BLaER1 treated with 17β-estradiol and CSF1 and Interleukin-3, amounts not matched to agents 10 nM and 100 nM (cell line): ENCODE results near the gene NOSTRIN.
A peak's percentile ranks its signal among the peaks of the same experiment; 100 is the strongest.

ENCODE experiments used
- H3K27ac ChIP-seq, 11 experiments: shearing (Covaris generic); formaldehyde crosslinking; 2 replicates each; pipeline ENCODE4 v1.8.1; 2022
- H3K27me3 ChIP-seq, 11 experiments: shearing (Covaris generic); formaldehyde crosslinking; 2 replicates each; pipeline ENCODE4 v1.8.1; 2022
- H3K36me3 ChIP-seq, 11 experiments: shearing (Covaris generic); formaldehyde crosslinking; 2 replicates each; pipeline ENCODE4 v1.8.1; 2022
- H3K4me1 ChIP-seq, 10 experiments: shearing (Covaris generic); formaldehyde crosslinking; 2 replicates each; pipeline ENCODE4 v1.8.1; 2022
- H3K4me2 ChIP-seq, 11 experiments: shearing (Covaris generic); formaldehyde crosslinking; 2 replicates each; pipeline ENCODE4 v1.8.1; 2022
- H3K4me3 ChIP-seq, 10 experiments: shearing (Covaris generic); formaldehyde crosslinking; 2 replicates each; pipeline ENCODE4 v1.8.1; 2022
- H3K9ac ChIP-seq, 11 experiments: shearing (Covaris generic); formaldehyde crosslinking; 2 replicates each; pipeline ENCODE4 v1.8.1; 2022
- H3K9me3 ChIP-seq, 11 experiments: shearing (Covaris generic); formaldehyde crosslinking; replicated peaks in 1 of 11; 2 replicates each; pipeline ENCODE4 v1.8.1; 2022
- H4K20me1 ChIP-seq, 11 experiments: shearing (Covaris generic); formaldehyde crosslinking; 2 replicates each; pipeline ENCODE4 v1.8.1; 2022
- Cebpa-rat ChIP-seq, 11 experiments: shearing (Covaris generic); IDR thresholded peaks; 2 replicates each; pipeline ENCODE4 v1.8.1; 2022

NOSTRIN gene

GRCh38 chr2:168797286-168797655 is 5.2 kb upstream of the NOSTRIN start:
- Histone ChIP-seq H3K9me3 (peaks cover 0 to 4% (median 0%) of the 10 kb centered on the region in 11 experiments; a peak in 2 of 22 replicates), H3K4me1 (peaks cover 8 to 23% (median 19%) of the 10 kb centered on the region in 10 experiments; a peak in 18 of 20 replicates), H3K9ac (no peak overlapping the region), H3K27me3 (no peaks in the 10 kb centered on the region), H4K20me1 (no peaks in the 10 kb centered on the region), H3K4me2 (peak overlapping the region in 9 of 11 experiments; percentile 32 to 73 (median 61); a peak in 15 of 22 replicates), H3K4me3 (no peak overlapping the region), H3K27ac (peak overlapping the region in 2 of 11 experiments; percentile 17 to 44; a peak in 6 of 22 replicates), H3K36me3 (no peaks in the 10 kb centered on the region)
- no peak for TF ChIP-seq Cebpa-rat (IDR thresholded peaks at IDR 0.05)

DNA sequence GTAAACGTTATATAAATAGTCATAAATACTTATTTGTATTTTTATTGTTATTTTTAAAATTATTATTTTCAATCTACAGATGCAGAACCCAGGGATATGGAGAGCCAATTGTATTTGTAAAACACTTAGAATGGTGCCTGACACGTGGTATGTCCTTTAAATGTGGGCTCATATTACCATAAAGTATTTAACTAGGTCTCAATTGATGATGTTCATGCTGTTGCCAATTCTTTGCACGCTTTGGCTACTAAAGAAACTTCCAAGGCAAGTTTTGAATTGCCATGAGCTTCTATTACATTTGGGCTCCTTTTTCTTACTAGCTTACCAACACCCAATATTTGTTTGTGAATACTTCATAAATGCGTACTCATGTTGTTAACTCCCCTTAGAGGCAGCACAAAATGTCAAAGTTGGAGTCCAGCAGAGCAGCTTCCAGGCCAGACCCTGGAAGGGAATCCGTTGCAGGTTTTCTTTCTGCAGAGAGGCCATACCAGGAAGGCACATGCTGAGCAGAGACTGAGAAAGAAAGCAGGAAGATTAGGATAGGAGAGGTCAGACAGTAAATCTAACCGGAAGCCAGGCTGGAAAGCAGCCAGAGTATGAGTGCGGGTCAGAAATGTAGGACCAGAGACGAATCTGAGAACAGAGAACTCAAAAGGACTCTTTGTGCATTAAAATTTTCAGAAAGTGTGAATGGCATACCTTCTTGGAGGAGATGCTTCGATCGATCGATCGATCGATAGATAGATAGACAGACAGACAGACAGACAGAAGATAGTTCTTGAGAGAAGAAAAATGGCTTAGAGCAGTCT is 4.2 kb upstream of the NOSTRIN start:
- no peak overlapping the region for H3K9ac ChIP-seq
- H3K27ac ChIP-seq: no peak overlapping the region
- no peak for TF ChIP-seq Cebpa-rat (IDR thresholded peaks at IDR 0.05)
- no peaks in the 10 kb centered on the region for H3K36me3 ChIP-seq
- H3K4me3 ChIP-seq: no peak overlapping the region
- peaks cover 8 to 23% (median 19%) of the 10 kb centered on the region in 10 experiments; a peak in 18 of 20 replicates for H3K4me1 ChIP-seq
- H3K9me3 ChIP-seq: no peaks in the 10 kb centered on the region
- H3K4me2 ChIP-seq: no peak overlapping the region
- H3K27me3 ChIP-seq: no peaks in the 10 kb centered on the region
- H4K20me1 ChIP-seq: no peaks in the 10 kb centered on the region

- Histone ChIP-seq H3K4me1 (peaks cover 8 to 23% (median 19%) of the 10 kb centered on the region in 10 experiments; a peak in 18 of 20 replicates), H3K9ac (no peak overlapping the region), H3K4me2 (no peak overlapping the region), H3K4me3 (no peak overlapping the region), H3K36me3 (no peaks in the 10 kb centered on the region), H3K27me3 (no peaks in the 10 kb centered on the region), H3K27ac (no peak overlapping the region), H3K9me3 (no peaks in the 10 kb centered on the region), H4K20me1 (no peaks in the 10 kb centered on the region)
- no peak for TF ChIP-seq Cebpa-rat (IDR thresholded peaks at IDR 0.05)
Measured at GRCh38 chr2:168798888-168799410, 3.5 kb upstream of the NOSTRIN start.

DNA sequence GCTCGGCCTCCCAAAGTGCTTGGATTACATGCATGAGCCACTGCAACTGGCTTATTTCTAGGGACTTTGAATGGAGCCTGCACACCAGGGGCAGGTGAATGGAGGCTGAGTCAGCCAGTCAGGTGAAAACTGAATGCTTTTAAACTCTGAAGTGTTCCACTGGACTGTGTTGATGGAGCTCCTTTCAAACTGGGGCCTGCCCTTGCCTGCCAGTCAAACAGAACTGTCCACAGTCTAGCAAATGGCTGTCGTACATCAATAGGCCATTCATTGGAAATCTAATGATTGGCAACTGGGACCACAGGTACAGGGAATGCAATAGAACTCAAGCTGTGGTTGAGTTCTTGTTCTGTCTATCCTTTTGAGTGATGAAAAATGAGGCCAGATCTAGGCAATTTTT is 966 bp upstream of the NOSTRIN start:
- Histone ChIP-seq H3K4me3 (no peak overlapping the region), H3K4me2 (no peak overlapping the region), H3K9me3 (peaks cover 0 to 4% (median 0%) of the 10 kb centered on the region in 11 experiments; a peak in 1 of 22 replicates), H3K9ac (no peak overlapping the region), H4K20me1 (no peaks in the 10 kb centered on the region), H3K27ac (no peak overlapping the region), H3K36me3 (no peaks in the 10 kb centered on the region), H3K4me1 (peaks cover 4 to 19% (median 12%) of the 10 kb centered on the region in 10 experiments; a peak in 18 of 20 replicates), H3K27me3 (no peaks in the 10 kb centered on the region)
- no peak for TF ChIP-seq Cebpa-rat (IDR thresholded peaks at IDR 0.05)

- no peak overlapping the region for H3K27ac ChIP-seq
- no peaks in the 10 kb centered on the region for H3K27me3 ChIP-seq
- H4K20me1 ChIP-seq: no peaks in the 10 kb centered on the region
- no peak overlapping the region for H3K9ac ChIP-seq
- peaks cover 0 to 6% (median 0%) of the 10 kb centered on the region in 10 experiments; a peak in 1 of 20 replicates for H3K4me1 ChIP-seq
- no peaks in the 10 kb centered on the region for H3K36me3 ChIP-seq
- H3K4me3 ChIP-seq: no peak overlapping the region
- no peak overlapping the region for H3K4me2 ChIP-seq
- TF ChIP-seq Cebpa-rat (IDR thresholded peaks at IDR 0.05): no peak
- peaks cover 0 to 4% (median 0%) of the 10 kb centered on the region in 11 experiments; a peak in 1 of 22 replicates for H3K9me3 ChIP-seq
Measured at GRCh38 chr2:168802859-168803725, 655 bp downstream of the NOSTRIN start.

DNA sequence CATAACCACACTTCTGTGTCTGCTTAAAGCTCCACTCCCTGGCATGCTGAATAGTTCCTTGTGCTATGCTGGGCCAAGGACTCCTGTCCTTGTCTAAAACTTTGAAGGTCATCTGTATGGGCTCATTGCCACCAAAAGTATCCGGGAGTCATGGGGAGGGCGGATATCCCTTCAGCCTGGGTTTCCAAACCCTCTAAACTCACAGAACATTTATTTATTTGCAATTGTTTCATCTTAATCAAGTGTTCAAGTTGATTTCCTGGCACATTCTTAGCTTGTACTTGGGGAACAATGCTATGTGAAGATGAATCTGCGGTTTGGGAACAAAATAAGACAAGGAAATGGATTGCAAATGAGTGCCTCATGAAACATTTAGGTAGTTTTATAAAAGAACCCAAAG is 1.8 kb downstream of the NOSTRIN start:
- H3K9ac ChIP-seq: no peak overlapping the region
- peaks cover 0 to 6% (median 0%) of the 10 kb centered on the region in 10 experiments; a peak in 1 of 20 replicates for H3K4me1 ChIP-seq
- H3K4me2 ChIP-seq: no peak overlapping the region
- H3K27me3 ChIP-seq: no peaks in the 10 kb centered on the region
- no peak overlapping the region for H3K27ac ChIP-seq
- no peaks in the 10 kb centered on the region for H4K20me1 ChIP-seq
- no peak overlapping the region for H3K4me3 ChIP-seq
- no peaks in the 10 kb centered on the region for H3K36me3 ChIP-seq
- no peak for TF ChIP-seq Cebpa-rat (IDR thresholded peaks at IDR 0.05)
- H3K9me3 ChIP-seq: peaks cover 0 to 4% (median 0%) of the 10 kb centered on the region in 11 experiments; a peak in 1 of 22 replicates

GRCh38 chr2:168805615-168806014 is 3.2 kb downstream of the NOSTRIN start:
- Histone ChIP-seq H4K20me1 (no peaks in the 10 kb centered on the region), H3K9me3 (peaks cover 0 to 4% (median 0%) of the 10 kb centered on the region in 11 experiments; a peak in 1 of 22 replicates), H3K4me1 (peaks cover 0 to 6% (median 0%) of the 10 kb centered on the region in 10 experiments; a peak in 1 of 20 replicates), H3K4me3 (no peak overlapping the region), H3K27ac (no peak overlapping the region), H3K27me3 (no peaks in the 10 kb centered on the region), H3K4me2 (peak overlapping the region in 2 of 11 experiments; percentile 13 to 21; a peak in 1 of 22 replicates), H3K9ac (no peak overlapping the region), H3K36me3 (no peaks in the 10 kb centered on the region)
- TF ChIP-seq Cebpa-rat (IDR thresholded peaks at IDR 0.05): no peak

GRCh38 chr2:168809537-168809936 is 7.1 kb downstream of the NOSTRIN start:
- H3K9me3 ChIP-seq: peaks cover 0 to 4% (median 0%) of the 10 kb centered on the region in 11 experiments; a peak in 1 of 22 replicates
- peaks cover 0 to 6% (median 0%) of the 10 kb centered on the region in 10 experiments; a peak in 1 of 20 replicates for H3K4me1 ChIP-seq
- no peak overlapping the region for H3K27ac ChIP-seq
- H3K36me3 ChIP-seq: no peaks in the 10 kb centered on the region
- H3K4me2 ChIP-seq: no peak overlapping the region
- H4K20me1 ChIP-seq: no peaks in the 10 kb centered on the region
- no peak overlapping the region for H3K9ac ChIP-seq
- H3K27me3 ChIP-seq: no peaks in the 10 kb centered on the region
- H3K4me3 ChIP-seq: no peak overlapping the region
- TF ChIP-seq Cebpa-rat (IDR thresholded peaks at IDR 0.05): no peak

DNA sequence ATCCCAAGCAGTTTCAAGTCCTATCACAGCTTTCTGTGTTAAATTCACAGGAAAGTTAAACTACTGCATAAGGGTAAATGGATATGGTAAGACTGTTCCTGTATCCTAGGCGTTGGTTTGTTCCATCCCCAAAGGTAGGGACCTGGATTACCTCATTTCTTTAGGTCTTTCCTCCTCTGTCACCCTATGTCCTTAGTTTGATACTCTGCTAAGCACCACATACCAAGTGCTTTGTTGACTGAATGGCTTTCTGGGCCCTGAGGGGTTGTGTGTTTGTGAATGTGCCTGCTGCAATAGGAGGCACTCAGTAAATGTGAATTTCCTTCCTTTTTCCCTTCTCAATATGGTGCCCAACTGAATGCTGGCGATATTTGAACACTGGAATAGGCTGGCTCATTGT is 7.8 kb downstream of the NOSTRIN start:
- H3K4me3 ChIP-seq: no peak overlapping the region
- peaks cover 0 to 4% (median 0%) of the 10 kb centered on the region in 11 experiments; a peak in 1 of 22 replicates for H3K9me3 ChIP-seq
- peaks cover 0 to 6% (median 0%) of the 10 kb centered on the region in 10 experiments; a peak in 1 of 20 replicates for H3K4me1 ChIP-seq
- no peak for TF ChIP-seq Cebpa-rat (IDR thresholded peaks at IDR 0.05)
- H3K9ac ChIP-seq: no peak overlapping the region
- H3K4me2 ChIP-seq: no peak overlapping the region
- H3K27ac ChIP-seq: no peak overlapping the region
- no peaks in the 10 kb centered on the region for H4K20me1 ChIP-seq
- H3K36me3 ChIP-seq: no peaks in the 10 kb centered on the region
- H3K27me3 ChIP-seq: no peaks in the 10 kb centered on the region
